Astrocyte of the cerebellum (primary cell): ENCODE measurements around the gene NPVF.

Experiments used
- DNase-seq: peaks from one replicate; pipeline ENCODE4 v3.0.0-alpha.2; 2011; ENCODE audit warnings: low read depth
- H3K4me3 ChIP-seq: 2 replicates; pipeline ENCODE4 v1.5.1; 2011; ENCODE audit warnings: mild to moderate bottlenecking, low read depth, low read length, moderate library complexity
- in situ Hi-C: cut with HindIII; loops from 2 replicates; pipeline ENCODE4 v1.10.0; 2017; ENCODE audit warnings: low sequenced_read_pairs
- TF ChIP-seq, protein P1 (sequence below): IDR thresholded peaks from 2 replicates; pipeline ENCODE4 v1.5.1; 2012; ENCODE audit warnings: low read length, low read depth, moderate library complexity, mild to moderate bottlenecking; ENCODE audit errors: missing control alignments

The NPVF gene

DNA sequence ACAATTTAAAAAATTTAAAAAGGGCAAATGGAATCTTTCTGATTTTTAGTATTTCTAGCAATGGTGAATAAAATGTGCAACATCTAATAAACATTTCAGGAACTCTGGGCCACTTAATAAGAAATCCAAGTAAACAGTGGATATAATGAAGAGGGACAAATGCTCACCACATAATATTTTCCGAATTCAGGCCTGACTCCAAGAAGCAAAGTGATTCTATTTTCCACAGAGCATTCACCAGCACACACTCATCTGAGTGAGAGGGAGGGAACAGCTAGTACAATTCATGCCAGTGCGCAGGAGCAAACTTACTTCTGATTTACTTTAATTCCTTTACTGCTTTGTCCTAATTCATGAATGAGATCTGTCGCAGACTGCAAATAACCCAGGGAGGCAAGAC lies 10.1 kb downstream of the NPVF start:
- DNase-seq, result no peak
- H3K4me3 ChIP-seq, result no peak overlapping the region
- in situ Hi-C loops, result no loop called here
- TF ChIP-seq, protein P1, sequence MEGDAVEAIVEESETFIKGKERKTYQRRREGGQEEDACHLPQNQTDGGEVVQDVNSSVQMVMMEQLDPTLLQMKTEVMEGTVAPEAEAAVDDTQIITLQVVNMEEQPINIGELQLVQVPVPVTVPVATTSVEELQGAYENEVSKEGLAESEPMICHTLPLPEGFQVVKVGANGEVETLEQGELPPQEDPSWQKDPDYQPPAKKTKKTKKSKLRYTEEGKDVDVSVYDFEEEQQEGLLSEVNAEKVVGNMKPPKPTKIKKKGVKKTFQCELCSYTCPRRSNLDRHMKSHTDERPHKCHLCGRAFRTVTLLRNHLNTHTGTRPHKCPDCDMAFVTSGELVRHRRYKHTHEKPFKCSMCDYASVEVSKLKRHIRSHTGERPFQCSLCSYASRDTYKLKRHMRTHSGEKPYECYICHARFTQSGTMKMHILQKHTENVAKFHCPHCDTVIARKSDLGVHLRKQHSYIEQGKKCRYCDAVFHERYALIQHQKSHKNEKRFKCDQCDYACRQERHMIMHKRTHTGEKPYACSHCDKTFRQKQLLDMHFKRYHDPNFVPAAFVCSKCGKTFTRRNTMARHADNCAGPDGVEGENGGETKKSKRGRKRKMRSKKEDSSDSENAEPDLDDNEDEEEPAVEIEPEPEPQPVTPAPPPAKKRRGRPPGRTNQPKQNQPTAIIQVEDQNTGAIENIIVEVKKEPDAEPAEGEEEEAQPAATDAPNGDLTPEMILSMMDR, result no peak

DNA sequence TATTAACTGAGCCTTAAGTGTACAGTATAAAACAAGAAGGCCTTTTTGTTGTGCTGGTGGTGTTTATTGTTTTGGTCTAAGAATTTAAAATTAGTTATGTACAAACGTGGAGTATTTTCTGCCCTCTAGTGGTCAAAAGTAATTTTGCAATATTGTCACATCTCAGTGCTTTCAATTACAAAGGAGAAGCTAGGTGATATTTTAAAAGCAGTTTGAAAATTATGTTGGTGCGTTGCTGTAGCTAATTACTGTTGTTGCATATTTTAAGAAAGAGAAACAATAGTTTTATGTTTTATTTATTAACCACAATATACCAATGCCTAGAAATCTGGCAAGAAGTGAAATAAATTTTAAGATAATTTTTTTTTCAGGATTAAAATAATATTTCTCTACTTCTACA lies 11.4 kb downstream of the NPVF start:
- no peak overlapping the region for H3K4me3 ChIP-seq
- TF ChIP-seq, protein P1, result peak; percentile 46
- in situ Hi-C loops, result no loop called here
- peak; percentile 23 for DNase-seq

DNA sequence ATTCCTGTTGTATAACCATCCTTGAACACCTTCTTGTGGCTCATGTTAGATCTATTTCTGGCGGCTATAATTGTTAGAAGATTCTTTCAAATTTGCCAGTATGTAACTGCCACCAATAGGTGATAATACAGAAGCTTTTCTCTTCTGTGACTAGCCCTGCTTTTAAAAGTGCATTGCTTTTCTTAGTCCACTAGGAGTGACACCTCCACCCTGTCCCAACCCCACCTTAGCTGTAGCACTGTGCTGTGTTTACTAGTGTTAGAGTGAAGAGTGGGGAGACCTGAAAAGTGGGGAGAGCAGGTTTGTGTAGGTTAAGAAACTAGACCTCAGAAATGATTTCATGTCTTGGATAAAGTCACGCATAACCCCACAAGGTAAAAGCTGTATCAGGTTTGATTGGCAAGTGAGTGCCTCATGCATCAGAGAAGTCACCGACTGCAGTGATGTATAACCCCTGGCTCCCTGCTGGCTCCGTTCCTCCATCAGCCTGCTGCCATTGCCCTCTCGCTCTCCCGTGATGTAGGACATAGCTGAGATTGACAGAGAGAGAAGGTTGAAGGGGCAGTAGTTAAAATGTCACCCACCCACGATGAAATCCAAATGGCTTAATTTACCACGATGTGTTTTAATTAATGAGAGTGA lies 12.5 kb downstream of the NPVF start:
- no peak for DNase-seq
- TF ChIP-seq, protein P1, result no peak
- no peak overlapping the region for H3K4me3 ChIP-seq
- in situ Hi-C loops, result no loop called here

DNA sequence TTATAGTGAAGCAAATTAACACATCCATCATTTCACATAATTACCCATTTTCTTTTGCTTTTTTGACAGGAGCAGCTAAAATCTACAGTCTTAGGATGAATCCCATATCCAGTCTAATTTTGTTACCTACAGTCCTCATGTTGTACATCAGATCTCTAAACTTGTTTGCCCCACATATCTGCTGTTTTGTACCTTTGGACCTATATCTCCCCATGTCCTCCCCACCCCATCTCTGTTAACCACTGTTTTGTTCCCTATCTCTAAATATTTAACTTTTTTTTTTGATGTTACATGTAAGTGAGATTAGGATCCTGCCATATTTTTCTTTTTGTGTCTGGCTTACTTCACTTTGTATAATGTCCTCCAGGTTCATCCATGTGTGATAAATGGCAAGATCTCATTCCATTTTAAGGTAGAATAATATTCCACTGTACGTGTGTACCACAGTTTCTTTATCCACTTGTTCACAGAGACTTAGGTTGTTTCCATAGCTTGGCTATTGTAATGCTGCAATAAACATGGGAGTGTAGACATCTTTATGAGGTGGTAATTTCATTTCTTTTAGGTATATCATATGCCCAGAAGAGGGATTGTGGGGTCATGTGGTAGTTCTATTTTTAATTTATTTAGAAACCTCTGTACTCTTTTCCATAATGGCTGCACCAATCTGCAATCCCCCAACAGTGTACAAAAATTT lies 19.6 kb downstream of the NPVF start:
- H3K4me3 ChIP-seq, result no peak overlapping the region
- in situ Hi-C loops, result no loop called here

DNA sequence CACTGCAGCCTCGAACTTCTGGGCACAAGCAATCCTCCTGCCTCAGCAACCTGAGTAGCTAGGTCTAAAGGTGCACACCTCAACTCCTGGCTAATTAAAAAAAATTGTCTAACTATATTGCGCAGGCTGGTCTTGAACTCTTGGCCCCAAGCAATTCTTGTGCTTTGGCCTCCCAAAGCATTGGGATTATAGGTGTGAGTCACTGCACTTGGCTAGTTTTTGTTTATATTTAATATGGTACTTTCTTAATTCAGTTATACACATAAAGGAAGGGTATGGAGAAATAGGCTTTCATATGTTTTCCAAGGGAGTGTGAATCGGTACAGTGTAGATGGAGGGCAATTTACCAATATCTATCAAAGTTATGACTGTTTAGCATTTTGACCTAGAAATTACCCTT lies 20.4 kb downstream of the NPVF start:
- no peak overlapping the region for H3K4me3 ChIP-seq
- in situ Hi-C loops, result no loop called here
- DNase-seq, result no peak
- TF ChIP-seq, protein P1, result no peak

More for the DNA sequence above, 19.6 kb downstream of the NPVF start:
- no peak for DNase-seq
- TF ChIP-seq, protein P1, result no peak

DNA sequence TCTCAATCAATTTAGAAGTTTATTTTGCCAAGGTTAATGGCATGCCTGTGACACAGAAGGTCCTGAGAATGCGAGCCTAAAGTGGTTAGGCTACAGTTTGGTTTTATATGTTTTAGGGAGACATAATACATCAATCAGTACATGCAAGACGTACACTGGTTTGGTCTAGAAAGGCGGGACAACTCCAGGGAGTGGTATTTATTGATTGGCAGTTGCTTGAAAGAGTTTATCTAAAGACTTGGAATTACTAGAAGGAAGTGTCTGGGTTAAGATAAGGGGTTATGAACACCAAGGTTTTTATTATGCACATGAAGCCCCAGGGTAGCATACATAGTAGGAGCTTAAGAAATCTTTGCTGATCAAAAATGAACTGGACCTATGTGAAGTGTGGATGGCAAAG lies 21.5 kb downstream of the NPVF start:
- in situ Hi-C loops, result no loop called here
- DNase-seq, result no peak
- TF ChIP-seq, protein P1, result no peak
- H3K4me3 ChIP-seq, result no peak overlapping the region
